HepG2 (cell line): ENCODE results near the gene VAMP8. TPM values are rescaled to one million over a fixed set of nuclear protein-coding genes. Genes with fewer than 3 reads are reported as not detected.

ENCODE experiments used
- AGO1 ChIP-seq: fragments of 200-400 bp; formaldehyde crosslinking; IDR thresholded peaks from 2 replicates; pipeline ENCODE4 v1.6.1; 2017; ENCODE audit warnings: mild to moderate bottlenecking, low read depth, low read length, moderate library complexity; ENCODE audit not compliant: poor library complexity, severe bottlenecking
- ATF4 ChIP-seq, 2 experiments: fragments of 450-650 bp in 1 of 2; sonication (generic) in 1 of 2; formaldehyde crosslinking; IDR thresholded peaks; 2 replicates each; pipeline versions ENCODE4 v1.5.0 to v1.8.0; 2020 to 2022; ENCODE audit warnings: mild to moderate bottlenecking in 1 of 2, missing genetic modification reagents in 1 of 2
- DZIP1 ChIP-seq: sonication (generic); formaldehyde crosslinking; IDR thresholded peaks from 2 replicates; pipeline ENCODE4 v1.5.0; 2020; ENCODE audit warnings: mild to moderate bottlenecking, missing genetic modification reagents
- ESRRA ChIP-seq: sonication (generic); formaldehyde crosslinking; IDR thresholded peaks from 2 replicates; pipeline ENCODE4 v1.5.1; 2020; ENCODE audit warnings: mild to moderate bottlenecking, low read depth, missing genetic modification reagents
- FIP1L1 ChIP-seq: fragments of 200-400 bp; formaldehyde crosslinking; IDR thresholded peaks from 2 replicates; pipeline ENCODE4 v1.6.1; 2018; ENCODE audit warnings: low read depth, mild to moderate bottlenecking, low read length, moderate library complexity, borderline replicate concordance; ENCODE audit not compliant: insufficient read depth
- FOXA3 ChIP-seq: IDR thresholded peaks from 2 replicates; pipeline ENCODE4 v1.6.1; 2016; ENCODE audit warnings: missing genetic modification reagents, missing compliant biosample characterization
- GATA4 ChIP-seq: sonication (generic); IDR thresholded peaks from 2 replicates; pipeline ENCODE4 v1.6.1; 2016; ENCODE audit warnings: antibody characterized with exemption, low read depth, borderline replicate concordance
- GPN1 ChIP-seq: sonication (generic); formaldehyde crosslinking; IDR thresholded peaks from 2 replicates; pipeline ENCODE4 v1.5.1; 2020; ENCODE audit warnings: missing genetic modification reagents, borderline replicate concordance
- KLF6 ChIP-seq: IDR thresholded peaks from 2 replicates; pipeline ENCODE4 v1.8.0; 2016; ENCODE audit warnings: missing biosample characterization, missing genetic modification reagents
- MAFK ChIP-seq, 2 experiments: IDR thresholded peaks in 1 of 2; conservative IDR thresholded peaks in 1 of 2; 2 replicates each; pipeline ENCODE4 v1.6.1; 2011; ENCODE audit warnings: improper control_type of control experiment in 2 of 2, low read length in 2 of 2
- MTERF4 ChIP-seq: sonication (generic); formaldehyde crosslinking; IDR thresholded peaks from 2 replicates; pipeline ENCODE4 v1.8.0; 2023; ENCODE audit warnings: mild to moderate bottlenecking, missing genetic modification reagents
- NFIB ChIP-seq: sonication (generic); formaldehyde crosslinking; IDR thresholded peaks from 2 replicates; pipeline ENCODE4 v1.9.0; 2021; ENCODE audit warnings: missing genetic modification reagents, mild to moderate bottlenecking, borderline replicate concordance
- NR2F2 ChIP-seq: IDR thresholded peaks from 2 replicates; pipeline ENCODE4 v1.6.1; 2012; ENCODE audit warnings: low read depth, inconsistent platforms, borderline replicate concordance
- PRPF4 ChIP-seq: fragments of 200-400 bp; formaldehyde crosslinking; IDR thresholded peaks from 2 replicates; pipeline ENCODE4 v1.6.1; 2016; ENCODE audit warnings: low read length, low read depth; ENCODE audit not compliant: poor library complexity, severe bottlenecking
- RFX5 ChIP-seq: IDR thresholded peaks from 2 replicates; pipeline ENCODE4 v1.6.1; 2011; ENCODE audit warnings: low read depth, low read length, improper control_type of control experiment
- SRF ChIP-seq: IDR thresholded peaks from 2 replicates; pipeline ENCODE4 v1.6.1; 2011; ENCODE audit warnings: mild to moderate bottlenecking, low read depth, low read length, moderate library complexity
- TAF15 ChIP-seq: fragments of 200-400 bp; formaldehyde crosslinking; IDR thresholded peaks from one replicate; pipeline ENCODE4 v1.6.1; 2018; ENCODE audit warnings: mild to moderate bottlenecking, low read depth, low read length; ENCODE audit not compliant: poor library complexity, severe bottlenecking
- TCF7 ChIP-seq: sonication (generic); IDR thresholded peaks from 2 replicates; pipeline ENCODE4 v1.6.1; 2016; ENCODE audit warnings: antibody characterized with exemption, low read depth
- TSC22D2 ChIP-seq: sonication (generic); formaldehyde crosslinking; IDR thresholded peaks from 2 replicates; pipeline ENCODE4 v1.5.1; 2020; ENCODE audit warnings: missing genetic modification reagents, mild to moderate bottlenecking, borderline replicate concordance
- ZNF24 ChIP-seq: fragments of 450-650 bp; IDR thresholded peaks from 2 replicates; pipeline ENCODE4 v1.6.1; 2017; ENCODE audit warnings: antibody characterized with exemption, mild to moderate bottlenecking
- ZNF276 ChIP-seq: sonication (generic); formaldehyde crosslinking; IDR thresholded peaks from 2 replicates; pipeline ENCODE4 v1.4.0; 2020; ENCODE audit warnings: mild to moderate bottlenecking, low read depth, missing genetic modification reagents
- ZNF674 ChIP-seq: sonication (generic); formaldehyde crosslinking; IDR thresholded peaks from 2 replicates; pipeline ENCODE4 v1.5.0; 2020; ENCODE audit warnings: low read depth, mild to moderate bottlenecking, missing genetic modification reagents
- ZNF709 ChIP-seq: sonication (generic); formaldehyde crosslinking; IDR thresholded peaks from 2 replicates; pipeline ENCODE4 v1.5.0; 2020; ENCODE audit warnings: mild to moderate bottlenecking, missing genetic modification reagents
- ZSCAN12 ChIP-seq: sonication (generic); formaldehyde crosslinking; IDR thresholded peaks from 2 replicates; pipeline ENCODE4 v1.9.0; 2021; ENCODE audit warnings: mild to moderate bottlenecking, missing genetic modification reagents
- polyA plus RNA-seq, 8 experiments: library from polyadenylated mRNA; depleted of rRNA in 3 of 8; stranded (reverse) in 7 of 8; unstranded in 1 of 8; fragments of >200 nt; fragmentation: Illumina TruSeq in 4 of 8; extraction: Trizol in 4 of 8; gene quantifications; 2 replicates each; pipeline versions ENCODE4 v1.2.1 to v1.2.3, GENCODE V29; 2011 to 2016; ENCODE audit warnings: low read depth in 4 of 8, missing spikeins in 1 of 8, mixed read lengths in 1 of 8; ENCODE audit not compliant: insufficient read depth in 1 of 8
- total RNA-seq, 5 experiments: library from RNA; depleted of rRNA; stranded (reverse); fragments of >200 nt; fragmentation: Illumina TruSeq; extraction: Trizol; gene quantifications; 2 replicates each; pipeline ENCODE4 v1.2.3, GENCODE V29; 2016; ENCODE audit warnings: low read depth in 1 of 5

VAMP8 gene
- total and polyA plus RNA-seq, 2 of the 13 experiments (the other 11 are each of a cell fraction or from before 2014, with no cell fraction given): 83.3 to 157 TPM

GRCh38 chr2:85584354-85584856 is 7.0 kb downstream of the VAMP8 start, which contains the start of gene VAMP5 (continued):
- TF ChIP-seq RFX5: no peak
- no peak for TF ChIP-seq SRF
- TF ChIP-seq GPN1 (CRISPR knock-in tag): no peak; the same call in 1 of the 2 replicates
- TF ChIP-seq FOXA3: peak; percentile 74
- TF ChIP-seq KLF6: peak; percentile 94
- peak; percentile 86 for TF ChIP-seq ZNF709
- no peak; the same call in 1 of the 2 replicates for TF ChIP-seq FIP1L1
- no peak for TF ChIP-seq ZSCAN12 (CRISPR knock-in tag)
- no peak for TF ChIP-seq ZNF24
- TF ChIP-seq ATF4 (CRISPR knock-in tag; IDR thresholded peaks at IDR 0.05): peak in 1 of 2 experiments; percentile 49; a peak in 1 of 4 replicates
- TF ChIP-seq ZNF674 (CRISPR knock-in tag): no peak
- 0 out of 2 replicates have a peak, but pooled peaks have one; percentile 95 for TF ChIP-seq ZNF276
- no peak for TF ChIP-seq MAFK (conservative IDR thresholded peaks at IDR 0.05 in 1 of 2, IDR thresholded peaks at IDR 0.05 in 1 of 2; ENCODE audit: low read length in 2 of 2)
- no peak for TF ChIP-seq DZIP1
- 0 out of 2 replicates have a peak, but pooled peaks have one; percentile 12 for TF ChIP-seq NR2F2
- peak; percentile 61; the same call in 1 of the 2 replicates for TF ChIP-seq GATA4
- TF ChIP-seq ESRRA (CRISPR knock-in tag): peak; percentile 79
- no peak; the same call in none of the 2 replicates for TF ChIP-seq MTERF4 (CRISPR knock-in tag)
- peak; percentile 90 for TF ChIP-seq TAF15
- no peak; the same call in none of the 2 replicates for TF ChIP-seq TSC22D2 (CRISPR knock-in tag)
- TF ChIP-seq NFIB (CRISPR knock-in tag): no peak
- no peak for TF ChIP-seq PRPF4
- TF ChIP-seq TCF7: no peak
- peak; percentile 84 for TF ChIP-seq AGO1
